Stimulated activated CD8-positive, alpha-beta memory T cell treated with anti-CD3 and anti-CD28 coated beads, Interleukin-4, amount 100 ng/mL, for 48 hours (primary cell): ENCODE measurements around the gene DVL2.
A peak's percentile ranks its signal among the peaks of the same experiment; 100 is the strongest.
"Not testable (repeated sequence)": the region's sequence is repeated elsewhere in the genome, so short reads cannot be mapped to it uniquely, and the experiment has no call there.

ENCODE experiments used
- DNase-seq: peaks from one replicate; pipeline ENCODE4 v3.0.0-alpha.2; 2020

Gene DVL2

GRCh38 chr17:7191571-7192270 lies 42.6 kb downstream of the DVL2 start:
- peak; percentile 54 for DNase-seq

- no peak for DNase-seq
Observed at GRCh38 chr17:7191069-7191468, 43.2 kb downstream of the DVL2 start.

GRCh38 chr17:7190276-7190917 lies 43.9 kb downstream of the DVL2 start:
- no peak for DNase-seq

- DNase-seq: no peak
Observed at GRCh38 chr17:7186241-7186640, 48.1 kb downstream of the DVL2 start.

- no peak for DNase-seq
Observed at GRCh38 chr17:7184647-7185046, 49.7 kb downstream of the DVL2 start.

- no peak for DNase-seq
Observed at GRCh38 chr17:7184091-7184488, 50.2 kb downstream of the DVL2 start.

- DNase-seq: no peak
Observed at GRCh38 chr17:7183433-7184090, 50.8 kb downstream of the DVL2 start.

GRCh38 chr17:7182101-7182500 lies 52.2 kb downstream of the DVL2 start:
- not testable (repeated sequence) for DNase-seq

GRCh38 chr17:7179317-7180254 lies 54.7 kb downstream of the DVL2 start, which contains the start of gene ASGR1:
Gene ASGR1, minus strand, starts transcription at chr17:7179370. Its CDS starts 807 bp downstream, at chr17:7178563.
- DNase-seq: no peak

GRCh38 chr17:7178973-7179316 lies 55.4 kb downstream of the DVL2 start:
- no peak for DNase-seq

GRCh38 chr17:7177954-7178477 lies 56.3 kb downstream of the DVL2 start:
- no peak for DNase-seq

GRCh38 chr17:7177191-7177953 lies 56.9 kb downstream of the DVL2 start:
- peak; percentile 77 for DNase-seq

- no peak for DNase-seq
Observed at GRCh38 chr17:7176841-7177190, 57.5 kb downstream of the DVL2 start.

GRCh38 chr17:7176107-7176840 lies 58.0 kb downstream of the DVL2 start:
- DNase-seq: no peak
